HG03025 (cell line): ENCODE data around the gene TMEM131.
"Not testable (repeated sequence)": the region's sequence is repeated elsewhere in the genome, so short reads cannot be mapped to it uniquely, and the experiment has no call there.

Experiments used
- ATAC-seq: cut with Tn5 transposase; IDR thresholded peaks from one replicate; pipeline ENCODE4 v1.9.1; 2021; ENCODE audit warnings: mild to moderate bottlenecking, moderate library complexity; ENCODE audit not compliant: unreplicated experiment, low FRiP score

The TMEM131 gene

GRCh38 chr2:98025481-98026037 lies 29.8 kb upstream of the TMEM131 start:
- no peak for ATAC-seq

- not testable (repeated sequence) for ATAC-seq
These were observed 26.3 kb upstream of the TMEM131 start for GRCh38 chr2:98022067-98022466.

GRCh38 chr2:98020992-98021713 lies 25.4 kb upstream of the TMEM131 start:
- no peak for ATAC-seq

GRCh38 chr2:98020516-98020915 lies 24.8 kb upstream of the TMEM131 start:
- ATAC-seq, result no peak

- ATAC-seq, result no peak
These were observed 21.3 kb upstream of the TMEM131 start for GRCh38 chr2:98016908-98017670.

GRCh38 chr2:98015671-98016070 lies 19.9 kb upstream of the TMEM131 start:
- ATAC-seq, result no peak

GRCh38 chr2:98014379-98014778 lies 18.6 kb upstream of the TMEM131 start:
- no peak for ATAC-seq

- no peak for ATAC-seq
These were observed 17.8 kb upstream of the TMEM131 start for GRCh38 chr2:98013407-98014042.

- peak; percentile 75 for ATAC-seq
These were observed 16.8 kb upstream of the TMEM131 start for GRCh38 chr2:98012561-98012991.

- ATAC-seq, result no peak
These were observed 14.4 kb upstream of the TMEM131 start for GRCh38 chr2:98009887-98010760.

GRCh38 chr2:98008415-98008814 lies 12.7 kb upstream of the TMEM131 start:
- no peak for ATAC-seq

GRCh38 chr2:98006378-98006777 lies 10.6 kb upstream of the TMEM131 start:
- ATAC-seq, result no peak

GRCh38 chr2:98004613-98005012 lies 8.9 kb upstream of the TMEM131 start:
- ATAC-seq, result no peak

GRCh38 chr2:98004047-98004446 lies 8.3 kb upstream of the TMEM131 start:
- ATAC-seq, result no peak

- no peak for ATAC-seq
These were observed 3.8 kb upstream of the TMEM131 start for GRCh38 chr2:97999536-97999935.

GRCh38 chr2:97998431-97999005 lies 2.8 kb upstream of the TMEM131 start:
- ATAC-seq, result no peak

- no peak for ATAC-seq
These were observed 2.1 kb upstream of the TMEM131 start for GRCh38 chr2:97997784-97998392.

- ATAC-seq, result no peak
These were observed 931 bp upstream of the TMEM131 start for GRCh38 chr2:97996679-97997078.

- ATAC-seq, result peak; percentile 32
These were observed 568 bp downstream of the TMEM131 start for GRCh38 chr2:97995026-97995733.
